Measurements from ENCODE around the gene CRHR2.

Gene CRHR2

GRCh38 chr7:30613366-30614325, 68.6 kb downstream of the CRHR2 start:
- DNase-seq: no peak

GRCh38 chr7:30612658-30613265, 69.5 kb downstream of the CRHR2 start:
- no peak for DNase-seq

DNA sequence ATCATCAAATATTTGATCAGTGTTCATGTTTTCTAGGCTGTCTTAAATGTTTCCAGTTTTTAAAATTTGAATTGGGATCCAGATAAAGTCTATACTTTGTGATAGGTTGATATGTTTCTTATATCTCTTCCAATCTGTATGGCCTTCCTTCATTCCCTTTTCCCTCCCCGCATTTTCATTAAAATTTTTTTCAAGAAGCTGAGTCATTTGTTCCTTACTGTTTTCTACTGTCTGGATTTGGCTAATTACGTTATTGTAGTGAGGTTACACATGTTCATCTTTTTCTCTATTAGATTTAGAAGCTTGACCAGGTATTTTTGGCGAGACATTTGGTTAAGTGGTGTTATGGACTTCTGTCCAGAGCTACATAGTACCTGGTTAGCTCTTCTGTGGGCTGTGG, 76.4 kb downstream of the CRHR2 start:
- DNase-seq: no peak

- no peak for DNase-seq
Observed at GRCh38 chr7:30604901-30605300, 77.4 kb downstream of the CRHR2 start.
